Measurements from ENCODE around the gene DDX53. TPM values are rescaled to one million over a fixed set of nuclear protein-coding genes. Genes with fewer than 3 reads are reported as not detected.

The DDX53 gene
- polyA plus RNA-seq, 4 donors = not detected

DNA sequence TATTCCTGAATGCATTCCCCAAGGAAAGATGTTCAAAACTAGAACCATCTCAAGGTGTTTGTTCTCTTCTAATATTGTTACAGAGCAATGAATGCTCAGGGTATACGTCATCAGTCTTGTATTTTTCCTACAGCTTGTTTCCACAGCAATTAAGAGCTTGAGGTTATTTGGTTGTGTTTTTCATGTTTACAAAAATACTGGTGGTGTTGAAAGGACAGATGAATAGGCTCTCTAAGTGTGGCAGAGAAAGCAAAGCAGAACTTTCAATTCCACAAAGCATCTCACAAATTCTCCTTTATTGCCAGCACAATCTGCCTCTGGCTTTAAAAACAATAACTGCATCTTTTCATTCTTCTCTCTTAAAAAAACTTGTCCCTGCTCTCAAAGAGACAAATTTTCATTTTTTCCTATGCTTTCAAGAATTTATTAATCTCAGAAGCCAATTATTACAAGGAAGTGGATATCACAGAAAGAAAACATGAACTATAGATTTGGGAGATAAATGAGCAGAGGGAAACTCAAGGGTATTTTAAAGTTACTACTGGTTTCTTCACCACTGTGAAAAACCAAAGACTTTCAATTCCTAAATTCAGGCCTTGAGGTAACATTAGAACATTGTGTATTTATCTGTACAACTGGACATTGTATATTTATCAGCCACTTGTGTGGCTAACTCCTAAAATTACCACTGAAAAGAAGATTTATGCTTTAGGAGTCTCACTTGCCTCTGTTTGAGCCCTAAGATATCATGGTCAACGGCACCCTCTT, 49.2 kb downstream of the DDX53 start:
- no peak for DNase-seq (ENCODE audit: low read depth in 4 of 4, low spot score in 2 of 4)

DNA sequence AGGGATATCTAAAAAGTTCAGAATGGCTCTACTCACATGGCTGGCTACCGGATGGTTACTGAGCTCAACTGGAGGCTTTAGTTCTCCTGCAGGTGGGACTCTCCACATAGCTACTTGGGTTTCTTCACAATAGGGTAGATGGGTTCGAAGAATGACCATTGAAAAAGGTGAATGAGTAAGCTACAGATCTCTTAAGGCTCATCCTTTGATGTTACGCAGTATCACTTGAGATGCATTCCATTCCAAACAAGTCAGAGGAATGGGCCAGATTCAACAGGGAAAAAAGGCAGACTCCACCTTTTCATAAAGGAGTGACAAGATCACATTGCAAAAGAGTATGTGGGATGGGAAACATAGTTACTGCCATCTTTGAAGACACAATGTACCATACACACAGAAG, 52.6 kb downstream of the DDX53 start:
- DNase-seq (ENCODE audit: low read depth in 4 of 4, low spot score in 2 of 4) = no peak

All from left renal cortex interstitium (tissue), 4 donors.